CMK (cell line): ENCODE data around the gene MYBPH.

ENCODE experiments used
- DNase-seq: peaks from one replicate; pipeline ENCODE4 v3.0.0-alpha.2; 2010; ENCODE audit warnings: low read depth

Gene MYBPH

GRCh38 chr1:203199816-203200571 is 24.4 kb upstream of the MYBPH start:
- DNase-seq, result no peak

- no peak for DNase-seq
Observed at GRCh38 chr1:203199481-203199815, 23.8 kb upstream of the MYBPH start.

- no peak for DNase-seq
Observed at GRCh38 chr1:203199002-203199401, 23.4 kb upstream of the MYBPH start.

- DNase-seq, result no peak
Observed at GRCh38 chr1:203197625-203198024, 22.0 kb upstream of the MYBPH start.

- no peak for DNase-seq
Observed at GRCh38 chr1:203196371-203196770, 20.7 kb upstream of the MYBPH start.

GRCh38 chr1:203190949-203191348 is 15.3 kb upstream of the MYBPH start:
- no peak for DNase-seq

- DNase-seq, result no peak
Observed at GRCh38 chr1:203189951-203190352, 14.3 kb upstream of the MYBPH start.

GRCh38 chr1:203188686-203189232 is 13.1 kb upstream of the MYBPH start:
- DNase-seq, result no peak

- DNase-seq, result no peak
Observed at GRCh38 chr1:203187689-203188264, 12.2 kb upstream of the MYBPH start.

GRCh38 chr1:203187304-203187685 is 11.7 kb upstream of the MYBPH start:
- no peak for DNase-seq

GRCh38 chr1:203186446-203187303 is 11.0 kb upstream of the MYBPH start, which contains the start of gene CHI3L1:
TSS of gene CHI3L1 (minus strand) at chr1:203186704. CDS start at chr1:203186623, 81 bp downstream.
- no peak for DNase-seq

- no peak for DNase-seq
Observed at GRCh38 chr1:203186091-203186445, 10.4 kb upstream of the MYBPH start.

- no peak for DNase-seq
Observed at GRCh38 chr1:203185585-203185984, 10.0 kb upstream of the MYBPH start.

- DNase-seq, result no peak
Observed at GRCh38 chr1:203185061-203185461, 9.4 kb upstream of the MYBPH start.

- DNase-seq, result no peak
Observed at GRCh38 chr1:203184467-203184866, 8.8 kb upstream of the MYBPH start.

- DNase-seq, result no peak
Observed at GRCh38 chr1:203183828-203184227, 8.2 kb upstream of the MYBPH start.

GRCh38 chr1:203182387-203182953 is 6.8 kb upstream of the MYBPH start:
- no peak for DNase-seq

- no peak for DNase-seq
Observed at GRCh38 chr1:203181586-203182386, 6.2 kb upstream of the MYBPH start.

GRCh38 chr1:203180611-203181330 is 5.1 kb upstream of the MYBPH start:
- no peak for DNase-seq

- DNase-seq, result no peak
Observed at GRCh38 chr1:203179667-203180005, 4.0 kb upstream of the MYBPH start.
